ENCODE data around the gene TPRN.

TPRN gene

DNA sequence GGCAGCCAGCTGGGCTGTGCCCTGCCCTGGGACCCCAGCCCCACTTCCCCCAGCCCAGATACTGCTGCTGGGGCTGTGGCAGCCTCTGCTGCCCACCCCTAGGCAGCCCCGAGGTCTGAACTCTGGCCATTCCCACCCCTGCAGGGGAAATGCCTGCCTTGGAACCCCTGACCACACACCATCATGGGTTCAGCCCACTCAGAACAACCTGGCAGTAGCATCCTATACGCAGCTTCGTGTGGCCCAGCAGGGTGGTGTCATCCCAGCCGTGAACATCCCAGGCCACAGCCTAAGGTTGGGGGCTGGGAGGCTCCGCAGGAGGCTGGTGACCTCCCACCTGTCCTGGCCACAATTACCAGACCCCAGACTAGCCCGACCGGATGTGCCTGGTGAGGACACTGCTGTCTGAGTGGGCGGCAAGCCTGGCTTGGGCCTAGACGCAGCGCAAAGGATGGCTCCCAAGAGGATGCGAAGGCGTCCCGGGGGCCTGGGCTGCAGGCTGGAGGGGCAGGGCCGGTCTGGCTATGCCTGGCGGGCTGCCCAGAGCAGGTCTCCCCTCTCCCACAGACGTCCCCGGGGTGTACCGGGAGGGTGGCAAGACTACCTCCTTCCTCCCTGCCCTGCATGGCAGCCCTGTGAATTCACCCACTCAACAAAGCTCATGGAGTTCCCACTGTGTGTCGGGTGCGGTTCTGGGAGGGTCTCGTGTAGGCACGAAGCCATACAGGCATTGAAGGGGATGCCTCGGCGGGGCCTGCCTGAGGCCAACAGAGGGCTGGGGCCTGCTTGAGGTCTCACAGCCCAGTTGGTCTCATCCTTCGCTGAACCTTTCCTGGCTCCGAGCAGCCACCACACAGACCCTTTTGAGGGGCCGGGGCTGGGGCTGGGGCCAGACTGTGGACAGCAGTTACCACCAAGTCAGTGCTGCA lies 28.7 kb upstream of the TPRN start:
- no peak for TF ChIP-seq POLR2A (IDR thresholded peaks at IDR 0.05; ENCODE audit: extremely low read depth, insufficient read length)
- TF ChIP-seq, protein P1, sequence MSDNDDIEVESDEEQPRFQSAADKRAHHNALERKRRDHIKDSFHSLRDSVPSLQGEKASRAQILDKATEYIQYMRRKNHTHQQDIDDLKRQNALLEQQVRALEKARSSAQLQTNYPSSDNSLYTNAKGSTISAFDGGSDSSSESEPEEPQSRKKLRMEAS (IDR thresholded peaks at IDR 0.05; ENCODE audit: low read depth, low read length), result no peak
- TF ChIP-seq, protein P2, sequence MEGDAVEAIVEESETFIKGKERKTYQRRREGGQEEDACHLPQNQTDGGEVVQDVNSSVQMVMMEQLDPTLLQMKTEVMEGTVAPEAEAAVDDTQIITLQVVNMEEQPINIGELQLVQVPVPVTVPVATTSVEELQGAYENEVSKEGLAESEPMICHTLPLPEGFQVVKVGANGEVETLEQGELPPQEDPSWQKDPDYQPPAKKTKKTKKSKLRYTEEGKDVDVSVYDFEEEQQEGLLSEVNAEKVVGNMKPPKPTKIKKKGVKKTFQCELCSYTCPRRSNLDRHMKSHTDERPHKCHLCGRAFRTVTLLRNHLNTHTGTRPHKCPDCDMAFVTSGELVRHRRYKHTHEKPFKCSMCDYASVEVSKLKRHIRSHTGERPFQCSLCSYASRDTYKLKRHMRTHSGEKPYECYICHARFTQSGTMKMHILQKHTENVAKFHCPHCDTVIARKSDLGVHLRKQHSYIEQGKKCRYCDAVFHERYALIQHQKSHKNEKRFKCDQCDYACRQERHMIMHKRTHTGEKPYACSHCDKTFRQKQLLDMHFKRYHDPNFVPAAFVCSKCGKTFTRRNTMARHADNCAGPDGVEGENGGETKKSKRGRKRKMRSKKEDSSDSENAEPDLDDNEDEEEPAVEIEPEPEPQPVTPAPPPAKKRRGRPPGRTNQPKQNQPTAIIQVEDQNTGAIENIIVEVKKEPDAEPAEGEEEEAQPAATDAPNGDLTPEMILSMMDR (IDR thresholded peaks at IDR 0.05; ENCODE audit: low read depth, low read length), result no peak
- no peak for TF ChIP-seq MYC (IDR thresholded peaks at IDR 0.05; ENCODE audit: low read depth, low read length)
- no peak overlapping the region for H3K4me3 ChIP-seq (ENCODE audit: low read depth, low read length)
- no peak for DNase-seq (ENCODE audit: low read depth)

DNA sequence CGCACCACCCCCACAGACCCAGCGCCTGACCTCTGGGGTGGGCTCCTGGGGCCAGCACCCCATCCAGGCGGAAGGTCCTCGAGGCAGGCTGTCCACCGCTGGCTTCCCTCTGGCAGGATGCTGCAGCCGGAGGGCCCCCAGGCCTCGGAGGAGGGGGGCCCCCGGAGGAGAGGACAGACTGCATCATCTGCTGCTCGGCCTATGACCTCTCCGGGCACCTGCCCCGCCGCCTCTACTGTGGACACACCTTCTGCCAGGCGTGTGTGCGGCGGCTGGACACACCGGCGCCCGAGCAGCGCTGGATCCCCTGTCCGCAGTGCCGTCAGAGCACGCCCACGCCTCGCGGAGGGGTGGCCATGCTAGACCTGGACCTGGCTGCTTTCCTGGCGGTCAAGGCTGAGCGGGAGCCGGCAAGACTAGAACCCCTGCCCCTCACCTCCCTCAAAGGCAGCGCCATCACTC lies 28.0 kb upstream of the TPRN start:
- DNase-seq (ENCODE audit: low read depth), result no peak
- H3K4me3 ChIP-seq (ENCODE audit: low read depth, low read length), result no peak overlapping the region
- no peak for TF ChIP-seq POLR2A (IDR thresholded peaks at IDR 0.05; ENCODE audit: extremely low read depth, insufficient read length)
- TF ChIP-seq MYC (IDR thresholded peaks at IDR 0.05; ENCODE audit: low read depth, low read length), result no peak
- TF ChIP-seq, protein P2 (IDR thresholded peaks at IDR 0.05; ENCODE audit: low read depth, low read length), result no peak
- TF ChIP-seq, protein P1 (IDR thresholded peaks at IDR 0.05; ENCODE audit: low read depth, low read length), result no peak

DNA sequence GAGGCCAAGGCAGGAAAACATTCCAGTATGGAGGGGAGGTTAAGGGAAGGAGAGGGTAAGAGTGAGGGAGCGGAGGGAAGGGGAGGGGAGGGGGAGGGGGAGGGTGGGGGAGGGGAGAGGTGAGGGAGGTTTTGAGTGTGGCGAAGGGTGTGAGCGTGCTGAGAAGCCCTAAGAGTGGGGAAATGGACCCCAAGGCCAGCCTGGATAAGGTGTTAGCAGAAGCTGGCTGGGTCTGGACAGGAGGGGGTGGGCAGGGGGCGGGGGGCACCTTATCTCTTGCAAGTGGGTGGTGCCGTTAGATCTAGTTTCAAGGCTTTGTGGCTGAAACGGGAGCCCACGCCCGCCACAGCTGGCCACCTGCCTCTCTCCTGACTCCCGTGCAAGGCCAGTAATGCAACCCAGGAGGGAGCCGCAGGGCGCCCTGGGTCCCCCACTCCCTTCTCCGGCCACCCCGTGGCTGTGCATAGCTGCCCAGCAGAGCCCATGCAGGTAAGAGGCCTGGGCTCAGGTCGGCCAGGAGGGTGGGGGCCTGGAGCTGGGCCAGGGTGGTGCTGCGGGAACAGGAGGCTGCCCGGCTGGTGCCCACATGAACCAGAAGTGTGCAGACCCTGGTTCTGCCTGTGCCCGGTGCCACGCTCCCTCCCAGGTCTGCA lies 27.4 kb upstream of the TPRN start:
- DNase-seq (ENCODE audit: low read depth), result no peak
- TF ChIP-seq MYC (IDR thresholded peaks at IDR 0.05; ENCODE audit: low read depth, low read length) (no peak), POLR2A (IDR thresholded peaks at IDR 0.05; ENCODE audit: extremely low read depth, insufficient read length) (no peak)
- TF ChIP-seq, protein P2 (IDR thresholded peaks at IDR 0.05; ENCODE audit: low read depth, low read length), result no peak
- TF ChIP-seq, protein P1 (IDR thresholded peaks at IDR 0.05; ENCODE audit: low read depth, low read length), result no peak
- H3K4me3 ChIP-seq (ENCODE audit: low read depth, low read length), result no peak overlapping the region

DNA sequence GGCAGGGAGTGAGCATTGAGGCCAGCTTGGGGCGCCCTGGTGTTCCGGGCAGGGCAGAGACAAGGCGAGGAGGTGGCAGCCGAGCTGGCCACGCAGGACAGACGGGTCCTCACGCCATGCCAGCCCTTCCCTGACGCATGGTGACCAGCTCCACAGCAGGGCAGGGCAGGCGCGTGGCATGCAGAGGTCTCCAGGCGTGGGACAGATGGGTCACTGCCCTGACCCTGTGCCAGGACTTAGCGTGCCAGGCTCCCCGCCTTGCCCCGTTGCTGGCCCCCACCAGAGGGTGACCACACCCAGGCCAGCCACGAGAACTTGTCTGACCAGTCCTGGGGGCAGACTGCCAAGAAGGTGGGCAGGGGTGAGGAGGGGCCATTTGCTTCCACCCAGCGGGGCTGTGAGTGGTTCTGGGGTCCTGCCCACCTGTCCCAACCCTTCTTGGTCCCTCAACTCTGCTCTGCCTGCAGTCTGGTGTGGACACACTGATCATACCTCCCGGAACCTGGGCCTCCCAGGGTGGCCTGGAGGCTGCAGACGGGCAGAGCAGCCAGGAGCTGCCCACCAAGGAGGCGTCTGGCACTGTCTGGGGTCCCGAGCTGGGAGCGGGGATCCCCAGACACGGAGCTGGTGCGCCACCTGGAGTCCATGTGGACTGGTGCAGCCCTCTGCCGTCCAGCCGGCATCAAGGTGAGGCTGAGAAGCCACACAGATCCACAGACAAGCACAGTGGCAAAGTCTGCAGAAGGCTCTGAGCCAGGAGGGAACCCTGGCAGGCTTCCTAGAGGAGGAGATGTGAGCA lies 26.7 kb upstream of the TPRN start, which contains the start of gene RNF224:
TSS of gene RNF224 (plus strand) at position 449 of the 799 bp plus-strand sequence. CDS start 834 bp downstream, outside the sequence.
- H3K4me3 ChIP-seq (ENCODE audit: low read depth, low read length), result no peak within 1 kb of the TSS
- TF ChIP-seq MYC (IDR thresholded peaks at IDR 0.05; ENCODE audit: low read depth, low read length) (0 out of 2 replicates have a peak, but pooled peaks have one; percentile 51), POLR2A (IDR thresholded peaks at IDR 0.05; ENCODE audit: extremely low read depth, insufficient read length) (no peak)
- TF ChIP-seq, protein P2 (IDR thresholded peaks at IDR 0.05; ENCODE audit: low read depth, low read length), result peak; percentile 76
- TF ChIP-seq, protein P1 (IDR thresholded peaks at IDR 0.05; ENCODE audit: low read depth, low read length), result peak; percentile 87

More for the DNA sequence above, 26.7 kb upstream of the TPRN start, which contains the start of gene RNF224:
- peak; percentile 80 for DNase-seq (ENCODE audit: low read depth)
